GM21723 (cell line): Measurements from ENCODE around the gene TOR4A.

Experiments used
- ATAC-seq: cut with Tn5 transposase; IDR thresholded peaks from one replicate; pipeline ENCODE4 v1.9.1; 2021; ENCODE audit warnings: mild to moderate bottlenecking, moderate library complexity; ENCODE audit not compliant: unreplicated experiment

TOR4A gene

DNA sequence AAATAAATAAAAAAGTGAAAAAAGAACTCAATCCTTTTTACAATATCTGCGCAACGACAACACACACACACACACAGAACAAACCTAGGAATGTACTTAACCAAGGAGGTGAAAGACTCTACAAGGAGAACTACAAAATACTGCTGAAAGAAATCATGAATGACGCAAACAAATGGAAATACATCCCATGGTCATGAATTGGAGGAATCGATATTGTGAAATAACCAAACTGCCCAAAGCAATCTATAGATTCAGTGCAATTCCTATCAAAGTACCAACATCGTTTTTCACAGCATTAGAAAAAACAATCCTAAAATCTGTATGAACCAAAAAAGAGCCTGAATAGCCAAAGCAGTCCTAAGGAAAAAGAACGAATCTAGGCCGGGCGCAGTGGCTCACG is 54.4 kb downstream of the TOR4A start:
- no peak for ATAC-seq
